CD4-positive, alpha-beta memory T cell (primary cell): ENCODE results near the gene APEX1. TPM values are rescaled to one million over a fixed set of nuclear protein-coding genes. Genes with fewer than 3 reads are reported as not detected.

Experiments used
- CTCF ChIA-PET: fragments of 350-600 bp; sonication (Branson Sonifier 250); formaldehyde crosslinking; loops from one replicate; lab custom pipeline; 2021; ENCODE audit warnings: inconsistent platforms; ENCODE audit not compliant: partially characterized antibody; lab: Charles Lee
- POLR2A ChIA-PET: fragments of 350-600 bp; sonication (Branson Sonifier 250); formaldehyde crosslinking; loops from one replicate; lab custom pipeline; 2021; ENCODE audit not compliant: partially characterized antibody; lab: Charles Lee
- DNase-seq, 5 donors: peaks; one replicate each; pipeline versions ENCODE4 v3.0.0 to v3.0.0-alpha.2; 2020 to 2022; ENCODE audit warnings: mixed read lengths in 1 of 5
- H3K27ac ChIP-seq: one replicate; pipeline ENCODE4 v1.7.0; 2013; ENCODE audit warnings: low read depth, low read length
- H3K27me3 ChIP-seq: 2 replicates; pipeline ENCODE4 v1.7.0; 2013; ENCODE audit warnings: mild to moderate bottlenecking, low read length, moderate library complexity; ENCODE audit not compliant: insufficient read depth
- H3K36me3 ChIP-seq: 2 replicates; pipeline ENCODE4 v1.7.0; 2013; ENCODE audit warnings: mild to moderate bottlenecking, low read length, moderate library complexity; ENCODE audit not compliant: insufficient read depth
- H3K4me1 ChIP-seq: 2 replicates; pipeline ENCODE4 v1.7.0; 2013; ENCODE audit warnings: mild to moderate bottlenecking, low read length, moderate library complexity; ENCODE audit not compliant: insufficient read depth
- H3K4me3 ChIP-seq, 2 donors: one replicate each; pipeline ENCODE4 v1.7.0; 2013; ENCODE audit warnings: low read length in 2 of 2, mild to moderate bottlenecking in 1 of 2
- H3K9me3 ChIP-seq, 2 donors: one replicate each; pipeline ENCODE4 v1.7.0; 2013; ENCODE audit warnings: low read length in 2 of 2, control low read depth in 1 of 2; ENCODE audit not compliant: control insufficient read depth in 1 of 2
- H3K27ac Mint-ChIP-seq, 7 donors: one replicate each; pipeline ENCODE4 v1.8.0; 2020 to 2021; ENCODE audit warnings: mixed read lengths in 7 of 7, mild to moderate bottlenecking in 6 of 7, inconsistent platforms in 3 of 7, moderate library complexity in 3 of 7
- H3K27me3 Mint-ChIP-seq, 2 donors: one replicate each; pipeline ENCODE4 v1.8.0; 2020 to 2021; ENCODE audit warnings: mixed read lengths in 2 of 2
- H3K36me3 Mint-ChIP-seq, 2 donors: one replicate each; pipeline ENCODE4 v1.8.0; 2020 to 2021; ENCODE audit warnings: mixed read lengths in 2 of 2, inconsistent platforms in 1 of 2, mild to moderate bottlenecking in 1 of 2
- H3K4me1 Mint-ChIP-seq, 4 donors: one replicate each; pipeline ENCODE4 v1.8.0; 2020 to 2021; ENCODE audit warnings: mixed read lengths in 4 of 4, mild to moderate bottlenecking in 1 of 4
- H3K4me3 Mint-ChIP-seq, 8 donors: one replicate each; pipeline ENCODE4 v1.8.0; 2020 to 2021; ENCODE audit warnings: mixed read lengths in 8 of 8, mild to moderate bottlenecking in 7 of 8, moderate library complexity in 6 of 8, inconsistent platforms in 3 of 8
- H3K9me3 Mint-ChIP-seq, 8 donors: one replicate each; pipeline ENCODE4 v1.8.0; 2020 to 2021; ENCODE audit warnings: mixed read lengths in 8 of 8, mild to moderate bottlenecking in 5 of 8, inconsistent platforms in 3 of 8, moderate library complexity in 1 of 8
- intact Hi-C: fragments of 100-400 bp; cut with micrococcal nuclease; formaldehyde crosslinking; loops from one replicate; pipeline ENCODE4 v1.15.1; 2023
- polyA plus RNA-seq, 2 donors: library from polyadenylated mRNA; unstranded; fragments of 300-500 nt; fragmentation: Illumina TruSeq; gene quantifications; one replicate each; pipeline ENCODE4 v1.2.3, GENCODE V29; 2021
- total RNA-seq, 2 experiments: library from RNA; stranded (reverse); gene quantifications; one replicate each; pipeline ENCODE4 v1.2.3, GENCODE V29; 2021

Gene APEX1
- total and polyA plus RNA-seq, 4 experiments from 2014 or later: 102 to 144 (median 122) TPM

DNA sequence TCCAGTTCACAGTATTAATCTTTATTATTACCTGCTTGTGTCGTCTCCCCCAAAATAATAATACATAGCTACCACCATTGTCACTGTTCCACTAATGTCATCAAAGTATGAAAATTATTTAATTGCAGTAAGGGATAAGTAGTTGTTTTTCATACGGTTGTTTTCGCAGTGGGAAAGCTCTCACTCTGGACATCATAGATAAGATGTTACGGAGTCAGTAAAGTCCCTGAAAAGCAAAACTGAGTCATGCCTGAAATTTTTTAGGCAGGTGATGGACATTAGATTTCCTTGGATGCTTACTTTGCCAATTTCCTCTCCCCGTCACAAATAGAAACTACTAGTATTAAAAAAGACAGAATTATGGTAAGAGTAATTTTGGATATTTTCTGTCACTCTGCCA lies 27.4 kb downstream of the APEX1 start:
- Histone ChIP-seq H3K4me1 (peaks cover 77% of the 10 kb centered on the region), H3K27ac (no peak overlapping the region), H3K27me3 (no peaks in the 10 kb centered on the region), H3K36me3 (no peaks in the 10 kb centered on the region), H3K9me3 (no peaks in the 10 kb centered on the region), H3K4me3 (no peak overlapping the region)
- Mint-ChIP-seq H3K27me3 (no peaks in the 10 kb centered on the region), H3K36me3 (peaks cover 10 to 14% of the 10 kb centered on the region in 2 donors), H3K4me3 (no peak overlapping the region), H3K4me1 (peaks cover 54 to 87% (median 72%) of the 10 kb centered on the region in 4 donors), H3K27ac (peak overlapping the region; percentile 8 to 96 (median 80)), H3K9me3 (peaks cover 0 to 3% (median 0%) of the 10 kb centered on the region in 8 donors)
- no peak for DNase-seq
- intact Hi-C loops: no loop called here
- ChIA-PET POLR2A (interaction anchor here (1.4 to 7.0 kb wide), 2 partner anchors 10 to 14 kb away, joined by 4 to 52 read pairs; partner anchors contain the start of gene PNP), CTCF (interaction anchor here (1.2 to 2.1 kb wide), 3 partner anchors 13 to 209 kb away, joined by 4 to 5 read pairs (median 4); partner anchors contain the start of gene PNP)

DNA sequence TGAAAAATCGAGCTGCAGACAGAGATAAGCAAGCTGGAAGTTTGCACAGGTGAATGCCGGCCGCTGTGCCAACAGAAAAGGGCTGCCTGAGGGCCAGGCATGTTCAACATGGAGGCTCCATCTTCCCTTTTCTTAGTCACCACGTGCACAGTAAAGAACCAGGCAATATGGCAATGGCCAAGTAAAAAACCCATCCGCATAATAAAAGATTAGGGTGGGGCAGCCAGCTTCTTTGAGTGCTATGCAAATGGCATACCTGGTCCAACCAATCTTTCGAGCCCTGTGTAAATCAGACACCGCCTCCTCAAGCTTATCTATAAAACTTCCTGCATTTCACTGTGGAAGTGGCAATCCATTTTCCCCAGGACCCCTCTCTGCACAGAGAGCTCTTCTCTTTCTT lies 30.9 kb downstream of the APEX1 start:
- H3K9me3 ChIP-seq: no peaks in the 10 kb centered on the region
- Mint-ChIP-seq H3K9me3 (peaks cover 0 to 2% (median 0%) of the 10 kb centered on the region in 8 donors), H3K27ac (peak overlapping the region in 3 of 7 donors; percentile 12 to 62 (median 25)), H3K4me3 (no peak overlapping the region), H3K4me1 (peaks cover 61 to 93% (median 79%) of the 10 kb centered on the region in 4 donors), H3K27me3 (no peaks in the 10 kb centered on the region), H3K36me3 (no peaks in the 10 kb centered on the region)
- ChIA-PET POLR2A (interaction anchor here (1.2 to 5.5 kb wide), 6 partner anchors 8 to 142 kb away, joined by 3 to 74 read pairs (median 12); partner anchors contain the start of genes PARP2 and PNP), CTCF (interaction anchor here (1.0 to 2.8 kb wide), 3 partner anchors 16 to 71 kb away, joined by 3 to 14 read pairs (median 11); partner anchors contain the start of genes APEX1, OSGEP and PNP)
- no peak overlapping the region for H3K27ac ChIP-seq
- H3K4me3 ChIP-seq: no peak overlapping the region
- H3K36me3 ChIP-seq: no peaks in the 10 kb centered on the region
- H3K27me3 ChIP-seq: no peaks in the 10 kb centered on the region
- no peak for DNase-seq
- intact Hi-C loops: loop anchor here (2.0 kb wide), 1 partner anchor 17 kb away; the partner anchor contains the start of gene PNP
- peaks cover 78% of the 10 kb centered on the region for H3K4me1 ChIP-seq

DNA sequence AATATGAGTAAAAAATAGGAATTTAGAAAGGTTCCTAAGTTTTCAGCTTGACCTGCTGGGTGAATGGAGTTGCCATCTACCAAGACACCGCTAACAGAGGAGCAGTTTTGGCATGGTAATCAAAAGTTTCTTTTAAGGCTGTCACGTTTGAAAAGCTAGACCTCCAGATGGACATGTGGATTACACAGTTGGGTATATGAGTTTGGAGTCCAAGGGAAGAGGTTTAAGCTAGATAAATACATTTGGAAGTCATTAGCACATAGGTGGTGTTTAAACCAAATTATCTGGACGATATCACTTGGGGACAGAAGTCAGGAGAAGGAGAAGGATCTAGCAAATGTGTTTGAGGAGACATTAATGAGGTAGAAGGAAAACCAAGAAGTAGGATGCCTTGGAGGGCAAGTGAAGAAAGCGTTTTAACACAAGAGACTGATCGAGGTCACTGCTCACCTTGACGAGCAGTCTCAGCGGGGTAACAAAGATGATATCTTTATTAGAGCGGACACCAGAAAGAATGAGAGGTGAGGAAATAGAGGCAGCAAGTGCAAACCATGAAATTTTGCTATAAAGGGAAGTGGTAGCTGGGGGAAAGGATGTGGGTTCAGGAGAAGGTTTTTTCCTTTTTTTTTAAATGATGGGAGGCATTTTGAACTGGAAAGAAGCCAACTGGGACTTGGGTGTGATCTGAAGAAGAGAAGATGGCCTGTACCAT lies 31.8 kb downstream of the APEX1 start:
- POLR2A ChIA-PET: interaction anchor here (0.6 to 5.5 kb wide), 13 partner anchors 9 to 196 kb away, joined by 3 to 74 read pairs (median 7); partner anchors contain the start of genes APEX1, OSGEP, PARP2 and PIP4P1

DNA sequence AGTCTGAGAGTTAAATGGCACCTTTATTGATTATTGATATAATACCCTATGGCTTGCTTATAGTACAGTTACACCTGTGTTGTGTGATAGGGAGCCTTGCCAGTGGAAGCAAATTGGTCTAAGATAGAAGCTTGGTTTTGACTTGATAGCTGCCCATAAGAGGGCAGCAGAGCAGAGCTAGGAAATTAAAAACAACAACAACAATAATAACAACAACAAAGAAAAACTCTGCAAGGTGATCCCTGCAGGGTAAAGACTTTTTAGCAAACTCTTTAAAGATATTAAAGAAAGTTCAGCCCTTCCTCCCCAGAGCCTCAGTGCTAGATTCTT lies 32.3 kb downstream of the APEX1 start:
- H3K36me3 ChIP-seq: no peaks in the 10 kb centered on the region
- DNase-seq: no peak
- H3K27me3 Mint-ChIP-seq: no peaks in the 10 kb centered on the region
- peaks cover 0 to 2% (median 0%) of the 10 kb centered on the region in 8 donors for H3K9me3 Mint-ChIP-seq
- H3K4me1 ChIP-seq: peaks cover 78% of the 10 kb centered on the region
- H3K4me3 ChIP-seq: peak overlapping the region in 1 of 2 donors; percentile 31
- CTCF ChIA-PET: interaction anchor here (1.0 to 2.8 kb wide), 8 partner anchors 8 to 160 kb away, joined by 3 to 14 read pairs (median 6); partner anchors contain the start of genes APEX1, OSGEP and PNP
- no peak overlapping the region for H3K27ac ChIP-seq
- H3K27ac Mint-ChIP-seq: peak overlapping the region; percentile 4 to 88 (median 73)
- peaks cover 65 to 96% (median 78%) of the 10 kb centered on the region in 4 donors for H3K4me1 Mint-ChIP-seq
- no peaks in the 10 kb centered on the region for H3K27me3 ChIP-seq
- no peaks in the 10 kb centered on the region for H3K9me3 ChIP-seq
- peak overlapping the region in 7 of 8 donors; percentile 68 to 76 (median 72) for H3K4me3 Mint-ChIP-seq
- H3K36me3 Mint-ChIP-seq: no peaks in the 10 kb centered on the region
- POLR2A ChIA-PET: interaction anchor here (0.6 to 5.5 kb wide), 12 partner anchors 9 to 196 kb away, joined by 3 to 74 read pairs (median 7); partner anchors contain the start of genes APEX1, OSGEP, PIP4P1 and PNP
- intact Hi-C loops: loop anchor here (2.0 kb wide), 1 partner anchor 19 kb away; the partner anchor contains the start of gene PNP

More for the DNA sequence above, 31.8 kb downstream of the APEX1 start:
- H3K4me3 ChIP-seq: peak overlapping the region in 1 of 2 donors; percentile 31
- no peaks in the 10 kb centered on the region for H3K27me3 ChIP-seq
- H3K36me3 Mint-ChIP-seq: no peaks in the 10 kb centered on the region
- H3K27me3 Mint-ChIP-seq: no peaks in the 10 kb centered on the region
- DNase-seq: peak in 3 of 5 donors; percentile 18 to 27 (median 22)
- CTCF ChIA-PET: interaction anchor here (1.0 to 2.8 kb wide), 7 partner anchors 8 to 160 kb away, joined by 3 to 14 read pairs (median 5); partner anchors contain the start of genes APEX1, OSGEP and PNP
- H3K27ac ChIP-seq: no peak overlapping the region
- peak overlapping the region; percentile 4 to 84 (median 73) for H3K27ac Mint-ChIP-seq
- H3K9me3 Mint-ChIP-seq: peaks cover 0 to 2% (median 0%) of the 10 kb centered on the region in 8 donors
- H3K4me3 Mint-ChIP-seq: peak overlapping the region in 7 of 8 donors; percentile 60 to 76 (median 72)
- H3K9me3 ChIP-seq: no peaks in the 10 kb centered on the region
- peaks cover 65 to 96% (median 78%) of the 10 kb centered on the region in 4 donors for H3K4me1 Mint-ChIP-seq
- no peaks in the 10 kb centered on the region for H3K36me3 ChIP-seq
- peaks cover 78% of the 10 kb centered on the region for H3K4me1 ChIP-seq
- intact Hi-C loops: loop anchor here (2.0 kb wide), 1 partner anchor 18 kb away; the partner anchor contains the start of gene PNP

DNA sequence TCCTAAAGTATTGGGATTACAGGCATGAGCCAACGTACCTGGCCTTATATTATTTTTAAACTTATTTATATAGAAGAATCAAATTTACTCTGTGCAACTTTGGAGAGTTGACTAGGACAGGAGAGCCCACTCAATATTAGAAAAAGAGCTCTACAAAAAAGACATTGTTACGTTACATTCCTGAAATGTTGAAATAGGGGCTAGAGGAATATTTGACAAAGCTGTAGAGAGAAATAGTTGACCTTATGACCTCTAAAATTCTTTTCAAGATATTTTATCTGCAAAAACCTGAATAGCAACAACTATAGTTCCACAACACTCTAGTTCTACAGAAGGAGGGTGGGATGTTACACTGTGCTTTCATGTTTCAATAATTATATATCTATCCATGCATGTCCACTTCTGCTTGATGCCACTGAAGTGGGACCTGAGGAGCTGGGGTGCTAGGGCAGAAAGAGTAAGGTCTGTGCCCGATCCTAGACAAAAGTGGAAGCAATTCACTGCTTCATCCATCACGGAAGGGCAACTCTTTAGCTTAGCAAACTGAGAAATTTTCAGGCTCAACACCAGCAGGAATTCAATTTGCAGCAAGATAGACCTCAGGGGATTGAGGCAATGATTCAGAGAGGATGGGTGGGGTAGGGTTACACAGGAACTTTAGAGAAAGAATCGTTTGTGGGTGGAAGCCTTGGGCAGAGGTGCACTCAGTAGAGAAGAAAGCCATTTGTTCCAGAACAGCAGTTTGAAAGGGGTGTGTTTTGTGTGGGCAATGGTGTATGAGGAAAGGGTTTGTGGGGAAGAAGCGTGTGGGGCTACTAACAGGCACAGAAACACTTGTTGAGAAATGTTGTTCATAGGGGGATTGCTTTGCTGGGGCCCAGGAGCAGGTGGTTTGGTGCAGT lies 34.3 kb downstream of the APEX1 start:
- H3K27me3 ChIP-seq: no peaks in the 10 kb centered on the region
- CTCF ChIA-PET: interaction anchor here (1.4 to 1.5 kb wide), 3 partner anchors 18 to 76 kb away, joined by 4 to 6 read pairs (median 4); no protein-coding TSS in a partner anchor
- H3K36me3 Mint-ChIP-seq: no peaks in the 10 kb centered on the region
- H3K9me3 ChIP-seq: no peaks in the 10 kb centered on the region
- intact Hi-C loops: loop anchor here (1.0 kb wide), 1 partner anchor 12 kb away; no protein-coding TSS in a partner anchor
- DNase-seq: peak in 4 of 5 donors; percentile 15 to 38 (median 21)
- H3K4me1 Mint-ChIP-seq: peaks cover 59 to 88% (median 70%) of the 10 kb centered on the region in 4 donors
- H3K27me3 Mint-ChIP-seq: no peaks in the 10 kb centered on the region
- peaks cover 75% of the 10 kb centered on the region for H3K4me1 ChIP-seq
- peaks cover 0 to 2% (median 0%) of the 10 kb centered on the region in 8 donors for H3K9me3 Mint-ChIP-seq
- POLR2A ChIA-PET: interaction anchor here (0.9 to 5.5 kb wide), 8 partner anchors 10 to 156 kb away, joined by 3 to 74 read pairs (median 16); partner anchors contain the start of genes APEX1, CCNB1IP1, OSGEP and PIP4P1
- H3K27ac Mint-ChIP-seq: peak overlapping the region; percentile 33 to 95 (median 86)
- H3K36me3 ChIP-seq: no peaks in the 10 kb centered on the region
- no peak overlapping the region for H3K27ac ChIP-seq
- peak overlapping the region in 1 of 2 donors; percentile 1 for H3K4me3 ChIP-seq
- H3K4me3 Mint-ChIP-seq: peak overlapping the region; percentile 60 to 87 (median 84)

DNA sequence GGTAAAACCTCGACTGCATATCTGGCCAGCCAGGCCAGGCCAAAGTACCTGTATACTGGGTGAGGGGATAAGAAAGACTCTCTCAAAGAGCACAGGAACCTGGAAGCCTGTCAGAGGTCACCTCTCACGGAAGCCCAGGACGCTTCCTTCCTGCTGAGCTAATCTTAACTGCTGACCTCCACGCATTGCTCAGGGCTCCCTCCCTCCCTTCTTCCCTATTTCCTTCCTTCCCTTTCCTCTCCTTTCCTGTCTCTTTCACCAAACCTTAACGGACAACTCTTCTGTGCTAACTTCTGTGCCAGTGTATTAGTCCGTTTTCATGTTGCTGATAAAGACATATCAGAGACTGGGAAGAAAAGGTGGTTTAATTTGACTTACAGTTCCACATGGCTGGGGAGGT lies 35.5 kb downstream of the APEX1 start:
- ChIA-PET CTCF (interaction anchor here (1.0 kb wide), 2 partner anchors 9 to 73 kb away, joined by 3 read pairs; no protein-coding TSS in a partner anchor), POLR2A (interaction anchor here (1.1 to 5.5 kb wide), 6 partner anchors 15 to 157 kb away, joined by 3 to 74 read pairs (median 11); partner anchors contain the start of genes APEX1, CCNB1IP1, OSGEP and PIP4P1)
- Mint-ChIP-seq H3K36me3 (no peaks in the 10 kb centered on the region), H3K27me3 (no peaks in the 10 kb centered on the region), H3K4me1 (peaks cover 54 to 87% (median 71%) of the 10 kb centered on the region in 4 donors), H3K27ac (peak overlapping the region; percentile 33 to 97 (median 89)), H3K9me3 (no peaks in the 10 kb centered on the region), H3K4me3 (peak overlapping the region in 7 of 8 donors; percentile 36 to 89 (median 85))
- Histone ChIP-seq H3K4me3 (no peak overlapping the region), H3K27ac (peak overlapping the region; percentile 5), H3K27me3 (no peaks in the 10 kb centered on the region), H3K36me3 (no peaks in the 10 kb centered on the region), H3K4me1 (peaks cover 77% of the 10 kb centered on the region), H3K9me3 (no peaks in the 10 kb centered on the region)
- no peak for DNase-seq
- intact Hi-C loops: no loop called here
